Esophagus squamous epithelium (tissue), 4 donors: ENCODE data around the gene SPTBN4.

Experiments
- POLR2A ChIP-seq, 4 donors: fragments of 450-650 bp; IDR thresholded peaks; one replicate each; pipeline ENCODE4 v1.6.1; 2017; ENCODE audit warnings: antibody characterized with exemption in 4 of 4, mild to moderate bottlenecking in 4 of 4, moderate library complexity in 3 of 4
- TF ChIP-seq, protein P1 (sequence below), 6 experiments: fragments of 450-650 bp in 4 of 6; fragments of 200-600 bp in 2 of 6; sonication (generic) in 2 of 6; IDR thresholded peaks; one replicate each; pipeline ENCODE4 v1.5.1; 2016 to 2019; ENCODE audit warnings: antibody characterized with exemption in 6 of 6, mild to moderate bottlenecking in 4 of 6, moderate library complexity in 4 of 6

DNA sequence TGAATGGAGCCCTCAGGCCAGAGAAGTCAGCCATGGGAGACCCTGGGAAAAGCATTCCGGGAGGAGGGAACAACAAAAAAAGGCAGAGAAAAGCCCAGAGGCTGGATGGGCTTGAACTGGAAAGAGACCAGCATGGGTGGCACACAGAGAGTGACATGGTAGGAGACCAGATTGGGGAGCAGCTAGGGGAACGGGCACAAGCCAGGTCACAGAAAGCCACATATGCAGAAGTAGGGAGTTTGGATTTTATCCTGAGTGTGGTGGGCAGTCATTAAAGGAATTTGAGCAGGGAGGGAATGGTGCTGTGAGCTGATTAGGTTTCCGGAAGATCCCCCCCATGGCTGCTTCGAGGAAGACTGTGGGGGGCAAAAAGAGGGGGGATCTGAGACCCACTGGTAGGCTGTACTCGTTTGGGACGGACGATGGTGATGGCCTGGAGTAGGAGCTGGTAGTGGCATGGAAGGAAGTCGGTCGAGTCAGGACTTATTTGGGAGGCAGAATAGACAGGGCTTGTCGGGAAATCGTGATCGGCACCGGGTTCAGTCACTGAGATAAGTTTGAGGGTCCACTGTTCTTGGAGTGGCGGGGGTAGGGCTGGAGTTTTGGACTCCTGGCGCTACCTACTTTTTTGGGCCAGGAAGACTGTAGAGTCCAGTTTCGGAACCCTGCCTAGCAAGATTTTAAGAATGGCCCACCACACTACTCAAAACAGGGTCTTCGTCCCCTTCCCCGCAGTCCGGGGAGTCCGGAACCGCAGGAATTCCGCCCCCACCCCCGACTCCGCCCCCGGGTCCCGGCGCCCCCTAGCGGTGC is 42.0 kb upstream of the SPTBN4 start:
- TF ChIP-seq, protein P1, sequence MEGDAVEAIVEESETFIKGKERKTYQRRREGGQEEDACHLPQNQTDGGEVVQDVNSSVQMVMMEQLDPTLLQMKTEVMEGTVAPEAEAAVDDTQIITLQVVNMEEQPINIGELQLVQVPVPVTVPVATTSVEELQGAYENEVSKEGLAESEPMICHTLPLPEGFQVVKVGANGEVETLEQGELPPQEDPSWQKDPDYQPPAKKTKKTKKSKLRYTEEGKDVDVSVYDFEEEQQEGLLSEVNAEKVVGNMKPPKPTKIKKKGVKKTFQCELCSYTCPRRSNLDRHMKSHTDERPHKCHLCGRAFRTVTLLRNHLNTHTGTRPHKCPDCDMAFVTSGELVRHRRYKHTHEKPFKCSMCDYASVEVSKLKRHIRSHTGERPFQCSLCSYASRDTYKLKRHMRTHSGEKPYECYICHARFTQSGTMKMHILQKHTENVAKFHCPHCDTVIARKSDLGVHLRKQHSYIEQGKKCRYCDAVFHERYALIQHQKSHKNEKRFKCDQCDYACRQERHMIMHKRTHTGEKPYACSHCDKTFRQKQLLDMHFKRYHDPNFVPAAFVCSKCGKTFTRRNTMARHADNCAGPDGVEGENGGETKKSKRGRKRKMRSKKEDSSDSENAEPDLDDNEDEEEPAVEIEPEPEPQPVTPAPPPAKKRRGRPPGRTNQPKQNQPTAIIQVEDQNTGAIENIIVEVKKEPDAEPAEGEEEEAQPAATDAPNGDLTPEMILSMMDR (IDR thresholded peaks at IDR 0.05), result peak in 1 of 6 experiments; percentile 81
- TF ChIP-seq POLR2A (IDR thresholded peaks at IDR 0.05), result no peak
